Hepatocyte (in vitro differentiated cells): ENCODE measurements around the gene CIC.

Source experiments
- EZH2 ChIP-seq: fragments of 200-600 bp; sonication (generic); IDR thresholded peaks from 2 replicates; pipeline ENCODE4 v1.6.1; 2016; ENCODE audit warnings: antibody characterized with exemption, mild to moderate bottlenecking, borderline replicate concordance
- EZH2phosphoT487 ChIP-seq: fragments of 200-600 bp; sonication (generic); IDR thresholded peaks from one replicate; pipeline ENCODE4 v1.6.1; 2018; ENCODE audit warnings: antibody characterized with exemption, mild to moderate bottlenecking, low read depth, moderate library complexity; ENCODE audit not compliant: unreplicated experiment, severe bottlenecking
- TF ChIP-seq, protein P1 (sequence below): fragments of 200-600 bp; sonication (generic); IDR thresholded peaks from 2 replicates; pipeline ENCODE4 v1.5.1; 2016; ENCODE audit warnings: antibody characterized with exemption, mild to moderate bottlenecking; ENCODE audit not compliant: poor library complexity

DNA sequence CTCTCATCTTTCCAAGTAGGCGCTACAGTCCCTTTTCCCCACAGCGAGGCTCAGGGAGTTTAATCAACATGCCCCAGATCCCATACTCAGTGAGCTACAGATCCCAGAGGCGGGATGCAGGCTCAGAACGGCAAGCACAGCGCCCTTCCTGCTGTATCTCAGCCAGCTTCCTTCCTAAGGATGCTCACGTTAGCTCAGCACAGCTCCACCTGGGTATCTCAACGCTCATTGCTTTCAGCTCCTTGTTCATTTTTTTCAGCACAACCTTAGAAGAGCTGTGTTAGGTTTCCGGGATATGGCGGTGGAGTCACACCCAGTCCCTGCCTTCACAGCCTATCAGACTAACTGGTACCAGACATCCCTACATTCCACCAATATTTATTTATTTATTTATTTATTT, 53.3 kb downstream of the CIC start:
- TF ChIP-seq, protein P1, sequence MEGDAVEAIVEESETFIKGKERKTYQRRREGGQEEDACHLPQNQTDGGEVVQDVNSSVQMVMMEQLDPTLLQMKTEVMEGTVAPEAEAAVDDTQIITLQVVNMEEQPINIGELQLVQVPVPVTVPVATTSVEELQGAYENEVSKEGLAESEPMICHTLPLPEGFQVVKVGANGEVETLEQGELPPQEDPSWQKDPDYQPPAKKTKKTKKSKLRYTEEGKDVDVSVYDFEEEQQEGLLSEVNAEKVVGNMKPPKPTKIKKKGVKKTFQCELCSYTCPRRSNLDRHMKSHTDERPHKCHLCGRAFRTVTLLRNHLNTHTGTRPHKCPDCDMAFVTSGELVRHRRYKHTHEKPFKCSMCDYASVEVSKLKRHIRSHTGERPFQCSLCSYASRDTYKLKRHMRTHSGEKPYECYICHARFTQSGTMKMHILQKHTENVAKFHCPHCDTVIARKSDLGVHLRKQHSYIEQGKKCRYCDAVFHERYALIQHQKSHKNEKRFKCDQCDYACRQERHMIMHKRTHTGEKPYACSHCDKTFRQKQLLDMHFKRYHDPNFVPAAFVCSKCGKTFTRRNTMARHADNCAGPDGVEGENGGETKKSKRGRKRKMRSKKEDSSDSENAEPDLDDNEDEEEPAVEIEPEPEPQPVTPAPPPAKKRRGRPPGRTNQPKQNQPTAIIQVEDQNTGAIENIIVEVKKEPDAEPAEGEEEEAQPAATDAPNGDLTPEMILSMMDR, result no peak
- TF ChIP-seq EZH2phosphoT487 (no peak), EZH2 (no peak)
